NCI-H2081 treated with DMSO at 0.1 percent for 48 hours (cell line): ENCODE results near the gene HCN4.
"Not testable (repeated sequence)": the region's sequence is repeated elsewhere in the genome, so short reads cannot be mapped to it uniquely, and the experiment has no call there.

Experiments used
- DNase-seq: peaks from one replicate; lab custom pipeline; 2025; lab: John Stamatoyannopoulos, UW

The HCN4 gene

GRCh38 chr15:73368301-73369136 lies at the start of gene HCN4:
Gene HCN4, minus strand, starts transcription at chr15:73368958. Its CDS starts 688 bp downstream, at chr15:73368270.
- no peak for DNase-seq

GRCh38 chr15:73414876-73415275 lies 46.1 kb upstream of the HCN4 start:
- no peak for DNase-seq

GRCh38 chr15:73403171-73403570 lies 34.4 kb upstream of the HCN4 start:
- DNase-seq: no peak

- not testable (repeated sequence) for DNase-seq
Measured at GRCh38 chr15:73400222-73400621, 31.5 kb upstream of the HCN4 start.

GRCh38 chr15:73398861-73399260 lies 30.1 kb upstream of the HCN4 start:
- no peak for DNase-seq

- DNase-seq: no peak
Measured at GRCh38 chr15:73397461-73397860, 28.7 kb upstream of the HCN4 start.

GRCh38 chr15:73395671-73396070 lies 26.9 kb upstream of the HCN4 start:
- DNase-seq: no peak

- DNase-seq: no peak
Measured at GRCh38 chr15:73394782-73395181, 26.0 kb upstream of the HCN4 start.

- no peak for DNase-seq
Measured at GRCh38 chr15:73393336-73393735, 24.6 kb upstream of the HCN4 start.

GRCh38 chr15:73392025-73392424 lies 23.3 kb upstream of the HCN4 start:
- no peak for DNase-seq

GRCh38 chr15:73391128-73391872 lies 22.5 kb upstream of the HCN4 start:
- DNase-seq: no peak

- DNase-seq: no peak
Measured at GRCh38 chr15:73389971-73390544, 21.3 kb upstream of the HCN4 start.

- DNase-seq: no peak
Measured at GRCh38 chr15:73389539-73389938, 20.8 kb upstream of the HCN4 start.

- no peak for DNase-seq
Measured at GRCh38 chr15:73388256-73388781, 19.6 kb upstream of the HCN4 start.

GRCh38 chr15:73387507-73388255 lies 18.9 kb upstream of the HCN4 start:
- no peak for DNase-seq

GRCh38 chr15:73386886-73387506 lies 18.2 kb upstream of the HCN4 start:
- DNase-seq: no peak

- DNase-seq: no peak
Measured at GRCh38 chr15:73386238-73386637, 17.5 kb upstream of the HCN4 start.

GRCh38 chr15:73385205-73385604 lies 16.4 kb upstream of the HCN4 start:
- DNase-seq: no peak

- no peak for DNase-seq
Measured at GRCh38 chr15:73383310-73384189, 14.8 kb upstream of the HCN4 start.

GRCh38 chr15:73382115-73382514 lies 13.4 kb upstream of the HCN4 start:
- no peak for DNase-seq
